ENCODE measurements around the gene SLC44A1. TPM values are rescaled to one million over a fixed set of nuclear protein-coding genes. Genes with fewer than 3 reads are reported as not detected.

Gene SLC44A1
- total RNA-seq, 4 donors from 2014 or later, result 25.7 to 37.8 (median 28.3) TPM

DNA sequence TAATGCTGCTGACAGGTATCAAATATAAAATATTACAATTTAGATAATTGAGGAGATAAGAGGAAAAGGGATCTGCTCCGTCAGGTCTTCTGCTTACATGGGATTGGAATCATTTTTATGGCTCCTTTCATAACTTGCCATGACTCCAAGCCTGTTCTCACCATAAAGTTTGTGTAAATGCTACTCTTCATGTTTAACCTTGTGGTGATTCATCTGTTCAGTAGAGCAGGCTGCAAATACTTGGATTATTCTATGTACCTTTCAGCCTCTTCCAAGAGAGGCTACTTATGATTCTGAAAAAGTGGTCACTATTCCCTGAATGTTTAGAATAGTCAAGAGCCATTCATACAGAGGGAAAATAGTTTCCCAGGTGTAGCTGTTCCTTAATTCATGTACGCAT, 66.9 kb downstream of the SLC44A1 start:
- intact Hi-C loops (cut with DNase I), result no loop called here
- Histone ChIP-seq H3K36me3 (peaks cover 0 to 10% (median 2%) of the 10 kb centered on the region in 4 donors), H3K27me3 (no peaks in the 10 kb centered on the region), H3K9me3 (no peaks in the 10 kb centered on the region), H3K4me1 (peaks cover 0 to 20% (median 9%) of the 10 kb centered on the region in 4 donors), H3K4me3 (no peak overlapping the region), H3K27ac (replicated peaks in 1 of 4) (no peak overlapping the region)
- no peak for TF ChIP-seq CTCF (IDR thresholded peaks at IDR 0.05)
- TF ChIP-seq POLR2AphosphoS5 (IDR thresholded peaks at IDR 0.05), result no peak
- TF ChIP-seq POLR2A (IDR thresholded peaks at IDR 0.05; ENCODE audit: low read depth), result no peak
- TF ChIP-seq EP300 (IDR thresholded peaks at IDR 0.05), result no peak
- DNase-seq (ENCODE audit: extremely low spot score), result no peak
- 99% methylated on average over 2 of the region's 2 CpGs for WGBS

GRCh38 chr9:105313238-105313637, 68.8 kb downstream of the SLC44A1 start:
- intact Hi-C loops (cut with DNase I), result no loop called here
- DNase-seq (ENCODE audit: extremely low spot score), result no peak
- peaks cover 0 to 15% (median 5%) of the 10 kb centered on the region in 4 donors for H3K4me1 ChIP-seq
- peaks cover 0 to 12% (median 2%) of the 10 kb centered on the region in 4 donors for H3K36me3 ChIP-seq
- no peaks in the 10 kb centered on the region for H3K27me3 ChIP-seq
- H3K27ac ChIP-seq (replicated peaks in 1 of 4), result no peak overlapping the region
- H3K9me3 ChIP-seq, result no peaks in the 10 kb centered on the region
- no peak overlapping the region for H3K4me3 ChIP-seq
- TF ChIP-seq CTCF (IDR thresholded peaks at IDR 0.05), result no peak

DNA sequence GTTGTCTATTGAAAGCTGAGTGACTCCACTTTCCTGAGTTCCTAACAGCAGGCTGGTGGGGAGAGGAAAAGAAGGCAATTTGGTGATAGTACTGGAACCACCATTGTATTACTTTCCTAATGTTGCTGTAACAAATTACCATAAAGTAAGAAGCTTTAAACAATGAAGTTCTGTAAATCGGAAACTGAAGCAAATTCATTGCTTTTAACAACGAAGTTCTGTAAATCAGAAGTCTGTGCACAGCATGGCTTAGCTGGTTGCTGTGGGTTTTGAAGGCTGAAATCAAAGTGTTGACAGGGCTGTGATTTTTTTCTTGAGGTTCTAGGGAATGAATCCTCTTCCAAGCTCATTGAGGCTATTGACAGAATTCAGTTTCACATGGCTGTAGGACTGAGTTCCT, 72.3 kb downstream of the SLC44A1 start:
- intact Hi-C loops (cut with DNase I), result no loop called here

GRCh38 chr9:105318729-105319191, 74.3 kb downstream of the SLC44A1 start:
- 92% methylated on average over 4 of the region's 4 CpGs for WGBS
- Histone ChIP-seq H3K9me3 (no peaks in the 10 kb centered on the region), H3K27me3 (no peaks in the 10 kb centered on the region), H3K36me3 (peaks cover 0 to 19% (median 0%) of the 10 kb centered on the region in 4 donors), H3K4me3 (no peak overlapping the region), H3K27ac (replicated peaks in 1 of 4) (no peak overlapping the region), H3K4me1 (no peaks in the 10 kb centered on the region)
- no peak for DNase-seq (ENCODE audit: extremely low spot score)
- intact Hi-C loops (cut with DNase I), result no loop called here
- TF ChIP-seq EP300 (IDR thresholded peaks at IDR 0.05) (no peak), CTCF (IDR thresholded peaks at IDR 0.05) (no peak), POLR2A (IDR thresholded peaks at IDR 0.05; ENCODE audit: low read depth) (no peak), POLR2AphosphoS5 (IDR thresholded peaks at IDR 0.05) (no peak)

More for the DNA sequence above, 72.3 kb downstream of the SLC44A1 start:
- Histone ChIP-seq H3K27me3 (no peaks in the 10 kb centered on the region), H3K27ac (replicated peaks in 1 of 4) (no peak overlapping the region), H3K9me3 (no peaks in the 10 kb centered on the region), H3K4me1 (no peaks in the 10 kb centered on the region), H3K4me3 (no peak overlapping the region), H3K36me3 (peaks cover 0 to 20% (median 0%) of the 10 kb centered on the region in 4 donors)
- TF ChIP-seq POLR2AphosphoS5 (IDR thresholded peaks at IDR 0.05) (no peak), CTCF (IDR thresholded peaks at IDR 0.05) (no peak), EP300 (IDR thresholded peaks at IDR 0.05) (no peak), POLR2A (IDR thresholded peaks at IDR 0.05; ENCODE audit: low read depth) (no peak)
- no peak for DNase-seq (ENCODE audit: extremely low spot score)
- 95% methylated on average over 2 of the region's 2 CpGs for WGBS

DNA sequence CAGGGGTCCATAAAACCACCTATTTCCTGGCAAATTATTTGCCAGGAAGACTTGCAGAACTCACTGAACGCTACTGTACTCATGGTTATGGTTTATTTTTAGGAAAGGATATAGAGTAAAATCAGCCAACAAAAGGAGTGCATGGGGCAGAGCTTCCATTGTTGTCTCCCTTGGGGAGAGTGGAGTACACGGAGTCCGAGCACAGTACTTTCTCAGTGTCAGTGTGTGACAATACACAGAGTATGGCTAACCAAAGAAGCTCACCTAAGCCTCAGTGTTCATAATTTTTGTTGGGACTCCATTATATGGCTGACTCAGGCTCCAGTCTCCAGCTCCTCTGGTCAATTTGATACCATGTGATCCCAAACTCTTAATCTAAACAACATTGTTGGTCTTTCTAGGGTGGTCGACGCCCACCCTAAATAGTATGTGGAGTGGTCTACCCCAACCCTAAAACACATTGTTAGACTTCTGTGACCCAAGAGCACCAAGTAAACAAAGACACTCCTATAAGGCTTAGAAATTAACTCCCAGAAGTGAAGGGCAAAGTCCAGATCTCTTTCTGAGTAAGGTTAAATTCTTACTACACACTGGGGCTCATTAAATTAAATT, 74.9 kb downstream of the SLC44A1 start:
- TF ChIP-seq CTCF (IDR thresholded peaks at IDR 0.05), result no peak
- TF ChIP-seq POLR2AphosphoS5 (IDR thresholded peaks at IDR 0.05), result no peak
- TF ChIP-seq POLR2A (IDR thresholded peaks at IDR 0.05; ENCODE audit: low read depth), result no peak
- TF ChIP-seq EP300 (IDR thresholded peaks at IDR 0.05), result no peak
- intact Hi-C loops (cut with DNase I), result no loop called here
- 89% methylated on average over 5 of the region's 5 CpGs for WGBS

More for the DNA sequence above, 74.9 kb downstream of the SLC44A1 start:
- Histone ChIP-seq H3K4me1 (no peaks in the 10 kb centered on the region), H3K9me3 (no peaks in the 10 kb centered on the region), H3K4me3 (no peak overlapping the region), H3K27me3 (no peaks in the 10 kb centered on the region), H3K36me3 (peaks cover 0 to 16% (median 0%) of the 10 kb centered on the region in 4 donors), H3K27ac (replicated peaks in 1 of 4) (no peak overlapping the region)
- DNase-seq (ENCODE audit: extremely low spot score), result no peak

All from esophagus muscularis mucosa (tissue), 4 donors.